Measurements from ENCODE around the gene ARNT2.

ARNT2 gene

GRCh38 chr15:80559761-80560160 lies 155.6 kb downstream of the ARNT2 start:
- DNase-seq, result no peak

GRCh38 chr15:80560601-80561400 lies 156.6 kb downstream of the ARNT2 start:
- no peak for DNase-seq

GRCh38 chr15:80561500-80561899 lies 157.3 kb downstream of the ARNT2 start:
- no peak for DNase-seq

- DNase-seq, result no peak
These were observed 157.9 kb downstream of the ARNT2 start for GRCh38 chr15:80562033-80562432.

- no peak for DNase-seq
These were observed 158.7 kb downstream of the ARNT2 start for GRCh38 chr15:80562846-80563245.

- DNase-seq, result no peak
These were observed 159.3 kb downstream of the ARNT2 start for GRCh38 chr15:80563372-80563997.

- DNase-seq, result no peak
These were observed 159.9 kb downstream of the ARNT2 start for GRCh38 chr15:80564056-80564455.

- no peak for DNase-seq
These were observed 161.2 kb downstream of the ARNT2 start for GRCh38 chr15:80565398-80565797.

GRCh38 chr15:80565988-80566387 lies 161.8 kb downstream of the ARNT2 start:
- no peak for DNase-seq

- DNase-seq, result peak; percentile 76 to 82 (median 78)
These were observed 163.6 kb downstream of the ARNT2 start for GRCh38 chr15:80567721-80568157.

- DNase-seq, result no peak
These were observed 164.1 kb downstream of the ARNT2 start for GRCh38 chr15:80568298-80568697.

- DNase-seq, result no peak
These were observed 164.9 kb downstream of the ARNT2 start for GRCh38 chr15:80568876-80569605.

- no peak for DNase-seq
These were observed 165.5 kb downstream of the ARNT2 start for GRCh38 chr15:80569656-80570055.

- DNase-seq, result no peak
These were observed 166.4 kb downstream of the ARNT2 start for GRCh38 chr15:80570553-80570952.

- no peak for DNase-seq
These were observed 168.2 kb downstream of the ARNT2 start for GRCh38 chr15:80572337-80572736.

- DNase-seq, result no peak
These were observed 169.4 kb downstream of the ARNT2 start for GRCh38 chr15:80573606-80574005.

- no peak for DNase-seq
These were observed 170.4 kb downstream of the ARNT2 start for GRCh38 chr15:80574590-80574989.

- no peak for DNase-seq
These were observed 172.4 kb downstream of the ARNT2 start for GRCh38 chr15:80576519-80577090.

- DNase-seq, result no peak
These were observed 173.5 kb downstream of the ARNT2 start for GRCh38 chr15:80577552-80578205.

- no peak for DNase-seq
These were observed 174.0 kb downstream of the ARNT2 start for GRCh38 chr15:80578206-80578595.

GRCh38 chr15:80578871-80579270 lies 174.7 kb downstream of the ARNT2 start:
- no peak for DNase-seq

- DNase-seq, result no peak
These were observed 175.4 kb downstream of the ARNT2 start for GRCh38 chr15:80579611-80580010.

GRCh38 chr15:80580106-80580505 lies 175.9 kb downstream of the ARNT2 start:
- DNase-seq, result peak; percentile 76 to 79 (median 79)
